Spinal cord (tissue), 10 donors: ENCODE results near the gene NLGN4X. TPM values are rescaled to one million over a fixed set of nuclear protein-coding genes. Genes with fewer than 3 reads are reported as not detected.

Experiments used
- DNase-seq, 6 donors: peaks; one replicate each; pipeline versions ENCODE4 v3.0.0 to v3.0.0-alpha.2; 2013 to 2015; ENCODE audit warnings: low spot score in 6 of 6, low read depth in 4 of 6
- H3K27ac ChIP-seq: one replicate; pipeline ENCODE4 v1.5.1; 2013; ENCODE audit warnings: low read depth, low read length, control low read depth
- H3K27me3 ChIP-seq: one replicate; pipeline ENCODE4 v1.6.1; 2013; ENCODE audit warnings: low read length; ENCODE audit not compliant: control insufficient read depth, insufficient read depth
- H3K36me3 ChIP-seq: one replicate; pipeline ENCODE4 v1.6.1; 2013; ENCODE audit warnings: low read length; ENCODE audit not compliant: control insufficient read depth, insufficient read depth
- H3K4me1 ChIP-seq: one replicate; pipeline ENCODE4 v1.6.1; 2013; ENCODE audit warnings: low read length; ENCODE audit not compliant: control insufficient read depth, insufficient read depth
- H3K4me3 ChIP-seq: one replicate; pipeline ENCODE4 v1.5.1; 2013; ENCODE audit warnings: low read depth, low read length, control low read depth
- H3K9me3 ChIP-seq: one replicate; pipeline ENCODE4 v1.6.1; 2013; ENCODE audit warnings: low read length; ENCODE audit not compliant: control insufficient read depth, insufficient read depth
- WGBS: methylation state at CpG from one replicate; pipeline ENCODE4 v1.1.5; 2013; ENCODE audit warnings: missing lambda C conversion rate; ENCODE audit not compliant: insufficient coverage; 5-methylcytosine and 5-hydroxymethylcytosine counted together
- polyA plus RNA-seq, 2 donors: library from polyadenylated mRNA; unstranded; fragments of 120-200 nt; gene quantifications; one replicate each; pipeline ENCODE4 v1.2.1, GENCODE V29; 2013; ENCODE audit not compliant: insufficient read length in 2 of 2
- small RNA-seq: library from RNA; depleted of rRNA; stranded (forward); fragments of <200 nt; gene quantifications from one replicate; pipeline ENCODE3, GENCODE V24; 2014; ENCODE audit warnings: low replicate concordance
- total RNA-seq, 2 donors: library from RNA; depleted of rRNA in 1 of 2; stranded (reverse); fragments of 120-200 nt in 1 of 2; fragments of >200 nt in 1 of 2; gene quantifications; one replicate each; pipeline versions ENCODE4 v1.2.3 to v1.2.4, GENCODE V29; 2013 to 2014
- donor health status: healthy.

The NLGN4X gene
- total and polyA plus RNA-seq, 4 donors, result 17.5 to 56.8 (median 43.7) TPM

GRCh38 chrX:5869786-5870185, 358.9 kb downstream of the NLGN4X start:
- Histone ChIP-seq H3K4me1 (no peaks in the 10 kb centered on the region), H3K36me3 (no peaks in the 10 kb centered on the region), H3K27me3 (no peaks in the 10 kb centered on the region), H3K4me3 (no peak overlapping the region), H3K9me3 (no peaks in the 10 kb centered on the region), H3K27ac (no peak overlapping the region)
- DNase-seq, result no peak
- 96% methylated on average over 3 of the region's 7 CpGs for whole genome bisulfite sequencing

GRCh38 chrX:5867778-5868177, 360.9 kb downstream of the NLGN4X start:
- Histone ChIP-seq H3K4me1 (no peaks in the 10 kb centered on the region), H3K27ac (no peak overlapping the region), H3K9me3 (no peaks in the 10 kb centered on the region), H3K27me3 (no peaks in the 10 kb centered on the region), H3K36me3 (no peaks in the 10 kb centered on the region), H3K4me3 (no peak overlapping the region)
- WGBS, result 100% methylated on average over 2 of the region's 2 CpGs
- DNase-seq, result no peak

GRCh38 chrX:5857232-5857631, 371.4 kb downstream of the NLGN4X start:
- Histone ChIP-seq H3K27ac (no peak overlapping the region), H3K4me3 (no peak overlapping the region), H3K36me3 (no peaks in the 10 kb centered on the region), H3K9me3 (no peaks in the 10 kb centered on the region), H3K27me3 (no peaks in the 10 kb centered on the region), H3K4me1 (no peaks in the 10 kb centered on the region)
- DNase-seq, result no peak
- WGBS, result no CpG with 5 or more reads among the region's 6 CpGs

- H3K27me3 ChIP-seq, result no peaks in the 10 kb centered on the region
- H3K36me3 ChIP-seq, result no peaks in the 10 kb centered on the region
- no peak overlapping the region for H3K27ac ChIP-seq
- H3K4me1 ChIP-seq, result no peaks in the 10 kb centered on the region
- H3K4me3 ChIP-seq, result no peak overlapping the region
- H3K9me3 ChIP-seq, result no peaks in the 10 kb centered on the region
- no peak for DNase-seq
- WGBS, result no CpG with 5 or more reads among the region's 2 CpGs
These were observed 375.7 kb downstream of the NLGN4X start for GRCh38 chrX:5852941-5853340.

GRCh38 chrX:5842601-5843000, 386.1 kb downstream of the NLGN4X start:
- H3K27me3 ChIP-seq, result no peaks in the 10 kb centered on the region
- no peaks in the 10 kb centered on the region for H3K9me3 ChIP-seq
- H3K27ac ChIP-seq, result no peak overlapping the region
- H3K4me3 ChIP-seq, result no peak overlapping the region
- no peak for DNase-seq
- no CpG with 5 or more reads among the region's 2 CpGs for WGBS
- no peaks in the 10 kb centered on the region for H3K36me3 ChIP-seq
- H3K4me1 ChIP-seq, result no peaks in the 10 kb centered on the region

Small RNA genes lying within 50 kb of the gene (small RNA-seq; reads per million reads assigned to genes)
- gene RF00322, result not detected
